ENCODE data around the gene TBC1D5. TPM values are rescaled to one million over a fixed set of nuclear protein-coding genes. Genes with fewer than 3 reads are reported as not detected.

The TBC1D5 gene
- total and polyA plus RNA-seq, 8 donors: 47.4 to 74.8 (median 55.3) TPM

DNA sequence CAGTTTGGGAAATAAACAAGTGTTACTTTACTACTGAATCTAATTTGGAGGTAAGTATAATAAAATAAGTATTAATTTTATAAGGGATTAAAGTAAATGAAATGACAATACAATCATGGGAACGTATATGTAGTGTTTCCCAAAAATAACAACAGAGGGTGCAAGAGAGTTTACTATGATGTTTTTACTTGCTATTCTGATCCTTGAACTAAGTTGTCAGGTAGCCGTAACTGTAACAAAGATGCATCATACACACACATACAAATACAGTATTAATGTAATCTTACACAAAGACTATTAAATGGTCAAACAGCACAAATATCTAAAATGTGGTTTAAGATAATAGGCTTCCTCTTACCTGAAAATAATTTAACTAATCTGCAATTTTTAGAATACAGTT, 311.4 kb downstream of the TBC1D5 start:
- TF ChIP-seq, protein P1, sequence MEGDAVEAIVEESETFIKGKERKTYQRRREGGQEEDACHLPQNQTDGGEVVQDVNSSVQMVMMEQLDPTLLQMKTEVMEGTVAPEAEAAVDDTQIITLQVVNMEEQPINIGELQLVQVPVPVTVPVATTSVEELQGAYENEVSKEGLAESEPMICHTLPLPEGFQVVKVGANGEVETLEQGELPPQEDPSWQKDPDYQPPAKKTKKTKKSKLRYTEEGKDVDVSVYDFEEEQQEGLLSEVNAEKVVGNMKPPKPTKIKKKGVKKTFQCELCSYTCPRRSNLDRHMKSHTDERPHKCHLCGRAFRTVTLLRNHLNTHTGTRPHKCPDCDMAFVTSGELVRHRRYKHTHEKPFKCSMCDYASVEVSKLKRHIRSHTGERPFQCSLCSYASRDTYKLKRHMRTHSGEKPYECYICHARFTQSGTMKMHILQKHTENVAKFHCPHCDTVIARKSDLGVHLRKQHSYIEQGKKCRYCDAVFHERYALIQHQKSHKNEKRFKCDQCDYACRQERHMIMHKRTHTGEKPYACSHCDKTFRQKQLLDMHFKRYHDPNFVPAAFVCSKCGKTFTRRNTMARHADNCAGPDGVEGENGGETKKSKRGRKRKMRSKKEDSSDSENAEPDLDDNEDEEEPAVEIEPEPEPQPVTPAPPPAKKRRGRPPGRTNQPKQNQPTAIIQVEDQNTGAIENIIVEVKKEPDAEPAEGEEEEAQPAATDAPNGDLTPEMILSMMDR (IDR thresholded peaks at IDR 0.05): peak in 1 of 2 donors; percentile 37
- intact Hi-C loops (cut with DNase I): loop anchor here in 1 of 2 donors (10.0 kb wide), 1 partner anchor 404 kb away; no protein-coding TSS in a partner anchor
- Histone ChIP-seq H3K4me1 (no peaks in the 10 kb centered on the region), H3K27ac (no peak overlapping the region), H3K4me3 (no peak overlapping the region), H3K36me3 (no peaks in the 10 kb centered on the region), H3K27me3 (no peaks in the 10 kb centered on the region), H3K9me3 (no peaks in the 10 kb centered on the region)
- peak; percentile 71 for ATAC-seq
- DNase-seq: peak in 1 of 4 donors; percentile 33

DNA sequence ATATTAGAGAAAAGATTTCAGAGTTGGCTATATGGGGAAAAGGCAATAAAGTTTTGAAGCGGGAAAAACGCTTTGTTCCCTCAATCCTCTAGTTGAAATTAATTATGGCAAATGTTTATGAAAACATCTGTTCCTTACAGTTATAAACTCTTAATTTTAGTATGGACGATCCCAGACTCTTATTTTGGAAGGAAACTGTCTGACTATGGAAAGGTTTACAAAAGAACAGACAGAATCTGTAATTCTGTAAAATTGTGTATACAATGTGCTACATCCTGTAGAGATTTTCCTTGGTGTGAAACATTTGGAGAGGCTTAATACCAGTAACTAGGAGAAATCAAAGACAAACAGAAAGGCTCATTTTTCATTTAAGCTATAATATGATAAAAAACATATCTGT, 311.8 kb downstream of the TBC1D5 start:
- Histone ChIP-seq H3K4me1 (no peaks in the 10 kb centered on the region), H3K9me3 (no peaks in the 10 kb centered on the region), H3K27me3 (no peaks in the 10 kb centered on the region), H3K27ac (no peak overlapping the region), H3K36me3 (no peaks in the 10 kb centered on the region), H3K4me3 (no peak overlapping the region)
- intact Hi-C loops (cut with DNase I): loop anchor here in 1 of 2 donors (10.0 kb wide), 1 partner anchor 404 kb away; no protein-coding TSS in a partner anchor
- ATAC-seq (no peak), DNase-seq (peak in 1 of 4 donors; percentile 28)
- TF ChIP-seq, protein P1 (IDR thresholded peaks at IDR 0.05): no peak

DNA sequence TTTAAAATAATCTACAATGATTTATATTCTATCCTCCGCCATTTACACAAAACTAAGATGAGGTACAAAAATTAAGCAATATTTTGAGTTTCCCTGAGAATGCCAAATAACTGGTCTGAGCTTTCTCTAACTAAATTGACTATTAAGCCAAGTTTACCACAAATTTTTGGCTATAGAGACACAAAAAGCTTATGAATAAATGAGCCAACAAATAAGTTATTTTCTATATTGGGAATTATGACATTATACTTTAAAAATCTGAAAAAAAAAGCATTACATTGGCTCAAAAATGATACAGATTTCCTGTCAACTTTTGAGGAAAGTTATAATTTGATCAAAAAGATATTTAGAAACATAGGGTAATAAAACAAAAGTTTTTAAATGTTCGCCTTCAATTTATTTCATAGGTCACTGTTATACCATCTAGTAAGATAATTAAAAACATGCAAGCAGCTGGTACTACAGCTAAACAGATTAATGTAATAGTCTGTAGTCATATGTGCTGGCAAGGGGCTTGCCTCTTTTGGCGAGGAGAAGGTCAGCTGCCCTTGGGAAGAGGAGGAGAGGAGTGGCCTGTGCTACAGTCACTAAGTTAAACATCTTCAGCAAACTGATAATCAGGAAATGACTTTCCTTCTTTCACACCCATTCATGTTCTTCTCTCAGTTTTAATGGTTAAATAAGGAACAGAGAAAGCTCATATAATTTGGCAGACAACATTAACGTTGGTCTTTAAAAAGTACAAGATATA, 318.5 kb downstream of the TBC1D5 start:
- Histone ChIP-seq H3K27ac (no peak overlapping the region), H3K9me3 (no peaks in the 10 kb centered on the region), H3K4me1 (no peaks in the 10 kb centered on the region), H3K27me3 (no peaks in the 10 kb centered on the region), H3K36me3 (no peaks in the 10 kb centered on the region), H3K4me3 (no peak overlapping the region)
- ATAC-seq (no peak), DNase-seq (no peak)
- TF ChIP-seq, protein P1 (IDR thresholded peaks at IDR 0.05): no peak
- intact Hi-C loops (cut with DNase I): no loop called here

DNA sequence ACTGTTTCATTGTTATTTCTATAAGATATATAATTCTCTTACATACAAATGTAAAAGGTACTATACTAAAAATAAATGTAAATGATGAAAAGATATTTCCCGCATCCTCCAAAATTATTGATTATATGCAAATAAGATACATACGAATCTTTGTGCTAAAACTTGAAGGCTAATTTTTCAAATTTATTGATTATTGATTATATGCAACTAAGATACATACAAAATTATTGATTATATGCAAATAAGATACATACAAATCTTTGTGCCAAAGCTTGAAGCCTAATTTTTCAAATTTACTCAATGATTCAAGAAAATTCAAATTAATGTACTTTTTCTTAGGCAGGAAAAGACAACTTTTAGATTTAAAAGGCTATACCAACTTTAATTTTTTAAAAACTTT, 319.8 kb downstream of the TBC1D5 start:
- no peaks in the 10 kb centered on the region for H3K4me1 ChIP-seq
- H3K4me3 ChIP-seq: no peak overlapping the region
- DNase-seq (no peak), ATAC-seq (no peak)
- intact Hi-C loops (cut with DNase I): no loop called here
- H3K27ac ChIP-seq: no peak overlapping the region
- no peaks in the 10 kb centered on the region for H3K9me3 ChIP-seq
- no peaks in the 10 kb centered on the region for H3K27me3 ChIP-seq
- H3K36me3 ChIP-seq: no peaks in the 10 kb centered on the region
- TF ChIP-seq, protein P1 (IDR thresholded peaks at IDR 0.05): no peak

DNA sequence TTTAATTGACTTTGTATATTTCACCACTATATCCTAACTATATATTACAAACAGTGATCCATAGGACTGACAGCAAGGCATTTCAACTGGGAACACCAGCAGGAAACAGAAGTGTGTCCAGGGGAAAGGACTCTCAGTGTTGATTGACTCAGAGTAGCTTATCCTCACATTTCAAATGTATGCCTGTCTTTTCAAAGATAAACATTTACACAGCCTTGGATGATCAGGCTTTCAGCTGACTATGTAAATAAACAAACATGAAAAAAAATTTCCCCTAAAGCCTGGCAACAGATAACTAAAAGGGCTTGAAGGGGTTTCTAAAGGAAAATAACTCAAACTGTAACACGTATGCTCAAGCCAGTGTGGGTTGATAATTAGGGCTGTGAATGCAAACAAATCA, 321.8 kb downstream of the TBC1D5 start:
- Histone ChIP-seq H3K9me3 (no peaks in the 10 kb centered on the region), H3K36me3 (no peaks in the 10 kb centered on the region), H3K27ac (no peak overlapping the region), H3K4me1 (no peaks in the 10 kb centered on the region), H3K4me3 (no peak overlapping the region), H3K27me3 (no peaks in the 10 kb centered on the region)
- intact Hi-C loops (cut with DNase I): no loop called here
- TF ChIP-seq, protein P1 (IDR thresholded peaks at IDR 0.05): no peak
- ATAC-seq (no peak), DNase-seq (no peak)
